ENCODE measurements around the gene POLR1H.
"Not testable (repeated sequence)": the region's sequence is repeated elsewhere in the genome, so short reads cannot be mapped to it uniquely, and the experiment has no call there.

POLR1H gene, protein sequence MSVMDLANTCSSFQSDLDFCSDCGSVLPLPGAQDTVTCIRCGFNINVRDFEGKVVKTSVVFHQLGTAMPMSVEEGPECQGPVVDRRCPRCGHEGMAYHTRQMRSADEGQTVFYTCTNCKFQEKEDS

DNA sequence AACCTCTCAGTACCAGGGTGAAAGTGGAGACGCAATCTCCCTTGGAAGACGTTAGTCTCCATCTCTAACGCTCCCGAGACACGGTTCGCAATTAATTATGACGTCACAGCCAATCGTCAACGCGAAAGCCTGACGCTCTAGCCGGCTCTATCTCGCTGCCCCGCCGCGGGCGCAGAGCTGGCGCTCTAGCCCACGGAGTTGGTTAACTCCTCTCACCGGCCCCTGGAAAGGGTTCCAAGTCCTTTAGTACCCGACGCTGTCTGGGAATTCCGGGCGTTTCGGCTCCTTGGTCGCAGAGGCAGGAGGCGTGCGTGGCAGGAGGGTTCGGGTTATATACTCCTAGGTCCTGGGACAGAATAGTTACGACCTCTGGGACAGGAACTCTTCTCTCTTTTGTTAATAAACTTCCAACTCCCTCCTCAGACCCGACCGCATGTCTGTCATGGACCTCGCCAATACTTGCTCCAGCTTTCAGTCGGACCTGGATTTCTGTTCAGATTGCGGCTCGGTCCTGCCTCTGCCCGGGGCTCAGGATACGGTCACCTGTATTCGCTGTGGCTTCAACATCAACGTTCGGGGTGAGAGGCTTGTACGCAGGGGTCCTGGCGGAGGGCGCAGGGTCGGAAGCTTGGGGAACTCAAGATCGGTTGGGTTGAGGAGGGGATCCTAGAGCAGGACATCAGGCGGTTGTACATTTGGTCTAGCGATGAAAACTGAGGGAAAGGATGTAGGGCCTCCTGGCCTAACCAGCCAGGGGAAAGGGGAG lies at the start of gene POLR1H:
Gene POLR1H, plus strand, starts transcription at position 174 of the 766 bp plus-strand sequence. Its CDS starts 260 bp downstream, at position 434.
- peak within 1 kb of the TSS; percentile 88 for H3K4me3 ChIP-seq (ENCODE audit: low read depth, low read length)
- peak; percentile 72 for DNase-seq (ENCODE audit: low read depth, low spot score)
- TF ChIP-seq, protein P1, sequence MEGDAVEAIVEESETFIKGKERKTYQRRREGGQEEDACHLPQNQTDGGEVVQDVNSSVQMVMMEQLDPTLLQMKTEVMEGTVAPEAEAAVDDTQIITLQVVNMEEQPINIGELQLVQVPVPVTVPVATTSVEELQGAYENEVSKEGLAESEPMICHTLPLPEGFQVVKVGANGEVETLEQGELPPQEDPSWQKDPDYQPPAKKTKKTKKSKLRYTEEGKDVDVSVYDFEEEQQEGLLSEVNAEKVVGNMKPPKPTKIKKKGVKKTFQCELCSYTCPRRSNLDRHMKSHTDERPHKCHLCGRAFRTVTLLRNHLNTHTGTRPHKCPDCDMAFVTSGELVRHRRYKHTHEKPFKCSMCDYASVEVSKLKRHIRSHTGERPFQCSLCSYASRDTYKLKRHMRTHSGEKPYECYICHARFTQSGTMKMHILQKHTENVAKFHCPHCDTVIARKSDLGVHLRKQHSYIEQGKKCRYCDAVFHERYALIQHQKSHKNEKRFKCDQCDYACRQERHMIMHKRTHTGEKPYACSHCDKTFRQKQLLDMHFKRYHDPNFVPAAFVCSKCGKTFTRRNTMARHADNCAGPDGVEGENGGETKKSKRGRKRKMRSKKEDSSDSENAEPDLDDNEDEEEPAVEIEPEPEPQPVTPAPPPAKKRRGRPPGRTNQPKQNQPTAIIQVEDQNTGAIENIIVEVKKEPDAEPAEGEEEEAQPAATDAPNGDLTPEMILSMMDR (IDR thresholded peaks at IDR 0.05; ENCODE audit: insufficient read depth, low read length, missing control alignments), result no peak
- ChIA-PET CTCF (interaction anchor here (0.9 to 1.9 kb wide), 7 partner anchors 9 to 213 kb away, joined by 3 to 8 read pairs (median 4); no protein-coding TSS in a partner anchor), POLR2A (interaction anchor here (0.6 to 1.3 kb wide), 3 partner anchors 10 to 246 kb away, joined by 3 to 10 read pairs (median 5); no protein-coding TSS in a partner anchor)

DNA sequence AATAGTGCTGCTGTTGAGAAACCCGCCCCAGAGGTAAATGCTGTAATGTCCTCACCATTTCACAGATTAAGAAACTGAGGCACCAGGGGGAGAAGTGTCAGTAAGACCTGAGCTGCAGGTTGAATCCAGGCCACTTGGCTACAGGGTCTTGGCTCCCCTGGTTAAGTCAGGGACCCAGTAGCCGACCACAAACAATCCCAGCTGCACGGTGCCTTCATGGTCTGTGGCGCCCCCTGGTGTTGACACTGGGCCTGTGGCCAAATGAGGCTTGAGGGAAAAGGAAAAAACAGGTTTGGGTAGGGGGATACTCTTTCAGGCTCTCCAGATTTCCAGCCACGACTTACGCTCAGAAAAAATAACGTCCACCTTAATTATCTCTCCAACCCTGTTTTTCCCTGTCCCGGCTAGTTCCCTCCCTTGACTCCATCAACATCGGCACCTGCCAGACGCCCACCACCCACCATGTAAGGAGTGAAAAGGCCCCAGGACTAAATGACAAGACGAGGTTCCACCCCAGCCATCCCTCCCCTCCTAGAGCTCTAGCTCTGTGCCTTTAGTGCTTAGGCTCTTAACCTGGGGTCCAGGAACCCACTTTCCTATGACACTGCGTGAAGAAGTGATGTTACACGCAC lies 47.7 kb upstream of the POLR1H start:
- no peak overlapping the region for H3K4me3 ChIP-seq (ENCODE audit: low read depth, low read length)
- ChIA-PET CTCF (interaction anchor here (0.7 to 5.5 kb wide), 15 partner anchors 9 to 363 kb away, joined by 3 to 67 read pairs (median 4); no protein-coding TSS in a partner anchor), POLR2A (no interaction called here)
- no peak for DNase-seq (ENCODE audit: low read depth, low spot score)
- TF ChIP-seq, protein P1 (IDR thresholded peaks at IDR 0.05; ENCODE audit: insufficient read depth, low read length, missing control alignments), result peak; percentile 58

DNA sequence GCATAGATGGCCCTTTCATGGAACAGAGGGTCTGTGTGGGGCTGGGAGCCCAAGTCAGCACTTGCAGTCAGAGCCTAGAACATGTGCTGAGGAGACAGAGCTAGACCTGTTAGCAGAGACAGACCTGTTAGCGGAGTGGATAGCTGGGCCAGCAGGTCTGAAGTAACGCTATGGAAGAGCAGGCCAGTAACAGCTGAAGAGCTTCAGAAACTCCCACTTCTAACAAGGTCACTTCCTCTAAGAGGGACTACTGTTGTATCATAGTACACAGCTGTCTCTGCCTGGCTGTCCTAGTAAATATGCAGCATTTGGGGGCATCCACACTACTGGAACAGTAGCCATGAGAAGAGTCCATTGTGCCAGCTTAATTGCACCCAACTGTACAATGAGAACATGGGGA lies 41.2 kb upstream of the POLR1H start:
- ChIA-PET CTCF (interaction anchor here (1.6 kb wide), 1 partner anchor 172 kb away, joined by 6 read pairs; no protein-coding TSS in a partner anchor), POLR2A (no interaction called here)
- no peak for DNase-seq (ENCODE audit: low read depth, low spot score)
- H3K4me3 ChIP-seq (ENCODE audit: low read depth, low read length), result no peak overlapping the region
- TF ChIP-seq, protein P1 (IDR thresholded peaks at IDR 0.05; ENCODE audit: insufficient read depth, low read length, missing control alignments), result no peak

DNA sequence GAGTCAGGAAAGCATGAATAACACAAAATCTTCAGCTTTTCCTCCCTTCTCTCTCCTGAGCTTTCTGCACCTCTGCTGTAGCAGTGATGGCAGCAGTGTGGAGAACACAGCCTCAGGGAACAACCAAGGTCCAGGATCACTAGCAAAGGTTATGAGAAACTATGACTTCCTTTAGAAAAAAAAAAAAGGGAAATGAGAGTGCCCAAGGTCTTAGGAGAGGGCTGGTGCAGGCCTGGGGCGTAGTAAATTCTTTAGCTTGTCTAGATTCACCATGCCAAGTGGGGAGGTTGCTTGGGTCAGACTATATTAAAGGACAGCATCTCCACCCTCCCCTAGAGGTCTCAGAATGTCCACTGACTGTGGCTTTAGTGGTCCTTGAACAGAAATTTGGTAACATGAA lies 40.4 kb upstream of the POLR1H start:
- H3K4me3 ChIP-seq (ENCODE audit: low read depth, low read length), result no peak overlapping the region
- TF ChIP-seq, protein P1 (IDR thresholded peaks at IDR 0.05; ENCODE audit: insufficient read depth, low read length, missing control alignments), result no peak
- DNase-seq (ENCODE audit: low read depth, low spot score), result no peak
- ChIA-PET CTCF (interaction anchor here (0.9 to 1.6 kb wide), 4 partner anchors 10 to 173 kb away, joined by 3 to 6 read pairs (median 4); no protein-coding TSS in a partner anchor), POLR2A (no interaction called here)

DNA sequence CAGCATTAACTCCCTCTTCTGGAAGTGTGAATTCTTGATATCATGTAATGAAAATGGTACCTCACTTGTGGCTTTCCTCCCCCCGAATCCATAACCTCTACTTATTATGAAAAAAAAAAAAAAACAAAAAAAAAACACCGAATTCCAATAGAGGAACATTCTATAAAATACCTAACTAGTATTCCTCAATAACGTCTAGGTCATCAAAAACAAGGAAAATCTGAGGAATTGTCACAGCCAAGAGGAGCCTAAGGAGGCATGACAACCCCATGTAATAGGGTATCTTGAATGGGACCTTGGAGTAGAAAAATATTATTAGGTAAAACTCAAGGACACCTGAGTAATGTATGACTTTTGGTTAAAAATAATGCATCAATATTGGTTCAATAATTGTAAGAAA lies 38.9 kb upstream of the POLR1H start:
- TF ChIP-seq, protein P1 (IDR thresholded peaks at IDR 0.05; ENCODE audit: insufficient read depth, low read length, missing control alignments), result no peak
- ChIA-PET POLR2A (no interaction called here), CTCF (interaction anchor here (1.5 kb wide), 1 partner anchor 8 kb away, joined by 7 read pairs; no protein-coding TSS in a partner anchor)
- no peak for DNase-seq (ENCODE audit: low read depth, low spot score)
- H3K4me3 ChIP-seq (ENCODE audit: low read depth, low read length), result no peak overlapping the region

DNA sequence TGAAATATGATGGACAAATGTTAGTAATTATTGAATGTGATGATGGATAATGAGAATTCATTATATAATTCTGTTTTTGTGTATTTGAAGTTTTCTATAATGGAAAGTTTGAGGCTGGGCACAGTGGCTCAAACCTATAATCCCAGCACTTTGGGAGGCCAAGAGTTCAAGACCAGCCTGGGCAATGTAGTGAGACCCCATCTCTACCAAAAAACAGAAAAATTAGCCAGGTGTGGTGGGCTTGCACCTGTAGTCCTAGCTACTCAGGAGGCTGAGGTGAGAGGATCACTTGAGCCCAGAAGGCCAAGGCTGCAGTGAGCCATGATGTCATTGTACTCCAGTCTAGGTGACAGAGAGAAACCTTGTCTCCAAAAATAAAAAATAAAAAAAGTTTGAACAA lies 38.4 kb upstream of the POLR1H start:
- CTCF ChIA-PET, result interaction anchor here (1.0 to 1.5 kb wide), 2 partner anchors 8 to 173 kb away, joined by 3 to 7 read pairs; no protein-coding TSS in a partner anchor

More for the DNA sequence above, 38.4 kb upstream of the POLR1H start:
- H3K4me3 ChIP-seq (ENCODE audit: low read depth, low read length); POLR2A ChIA-PET; DNase-seq (ENCODE audit: low read depth, low spot score): not testable (repeated sequence)

All from AG04449 (cell line).